ENCODE measurements around the gene CX3CR1.

Gene CX3CR1

DNA sequence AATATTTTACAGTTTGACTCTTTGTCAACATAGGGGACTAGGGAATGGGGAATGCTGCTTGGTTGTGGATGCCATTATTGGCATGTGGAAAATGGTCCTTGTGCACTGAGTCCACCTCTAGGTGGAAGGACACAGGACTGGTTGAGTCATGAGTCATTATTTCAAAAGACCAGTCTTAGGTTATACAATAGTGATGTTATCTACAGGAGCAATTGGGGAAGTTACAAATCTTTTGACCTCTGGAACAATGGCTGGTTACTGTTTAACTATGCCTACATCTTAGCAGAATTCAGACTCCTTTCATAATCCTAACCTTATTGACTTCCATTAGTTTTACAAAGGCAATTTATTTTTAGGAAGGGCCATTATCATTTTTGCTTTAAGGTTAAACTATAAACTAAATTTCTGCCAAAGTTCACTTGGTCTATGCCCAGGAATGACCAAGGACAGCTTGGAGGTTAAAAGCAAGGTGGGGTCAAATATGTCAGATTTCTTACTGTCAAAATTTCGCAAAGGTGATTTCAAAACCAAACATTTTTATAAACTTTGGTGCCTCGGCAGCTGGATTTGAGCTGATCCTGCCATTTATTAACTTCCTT, 37.8 kb upstream of the CX3CR1 start:
- Histone ChIP-seq H3K27me3 (ENCODE audit: control insufficient read depth, insufficient read depth, low read length) (no peaks in the 10 kb centered on the region), H3K27ac (ENCODE audit: low read depth, low read length) (no peak overlapping the region), H3K9ac (ENCODE audit: low read length) (no peak overlapping the region), H3K36me3 (ENCODE audit: control insufficient read depth, insufficient read depth, low read length) (no peaks in the 10 kb centered on the region), H3K9me3 (ENCODE audit: control insufficient read depth, insufficient read depth, low read depth, low read length) (peaks cover 13% of the 10 kb centered on the region), H3K4me3 (ENCODE audit: low read depth, low read length) (no peak overlapping the region), H3K4me1 (ENCODE audit: control insufficient read depth, insufficient read depth, low read length) (no peaks in the 10 kb centered on the region)

DNA sequence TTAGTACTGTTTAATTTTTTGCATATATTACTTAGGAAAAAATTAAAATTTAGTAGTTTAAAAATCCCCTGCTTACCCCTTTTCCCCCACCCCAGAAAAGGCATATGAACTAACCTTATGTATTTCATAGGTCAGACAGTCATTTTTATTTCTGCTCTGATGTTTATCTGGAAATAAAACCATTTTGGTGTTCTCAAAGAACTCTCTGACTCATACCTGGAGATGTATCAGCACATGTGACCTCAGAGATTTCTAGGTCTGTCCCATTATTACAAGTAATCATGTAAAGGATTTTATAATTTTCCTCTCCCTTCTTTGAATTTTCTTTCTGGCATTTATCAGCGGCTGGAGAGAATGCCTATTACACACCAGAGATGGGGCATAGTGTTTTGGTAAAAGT, 35.6 kb upstream of the CX3CR1 start:
- no peaks in the 10 kb centered on the region for H3K4me1 ChIP-seq (ENCODE audit: control insufficient read depth, insufficient read depth, low read length)
- peaks cover 13% of the 10 kb centered on the region for H3K9me3 ChIP-seq (ENCODE audit: control insufficient read depth, insufficient read depth, low read depth, low read length)
- H3K4me3 ChIP-seq (ENCODE audit: low read depth, low read length), result no peak overlapping the region
- no peaks in the 10 kb centered on the region for H3K36me3 ChIP-seq (ENCODE audit: control insufficient read depth, insufficient read depth, low read length)
- H3K27ac ChIP-seq (ENCODE audit: low read depth, low read length), result no peak overlapping the region
- H3K27me3 ChIP-seq (ENCODE audit: control insufficient read depth, insufficient read depth, low read length), result no peaks in the 10 kb centered on the region
- H3K9ac ChIP-seq (ENCODE audit: low read length), result no peak overlapping the region

DNA sequence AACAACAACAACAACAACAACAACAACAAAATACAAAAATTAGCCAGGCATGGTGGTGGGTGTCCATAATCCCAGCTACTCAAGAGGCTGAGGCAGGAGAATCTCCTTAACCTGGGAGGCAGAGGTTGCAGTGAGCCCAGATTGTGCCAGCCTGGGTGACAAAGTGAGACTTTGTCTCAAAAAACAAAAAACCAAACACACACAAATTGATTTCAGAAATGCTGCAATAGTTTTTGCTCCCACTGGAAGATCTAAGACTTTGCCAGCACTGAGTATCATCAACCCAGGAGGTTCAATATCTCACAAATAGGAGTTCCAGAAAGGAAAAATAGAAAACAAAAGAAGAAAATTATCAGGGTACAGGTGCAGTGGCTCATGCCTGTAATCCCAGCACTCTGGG, 33.5 kb upstream of the CX3CR1 start:
- H3K9ac ChIP-seq (ENCODE audit: low read length), result no peak overlapping the region
- H3K9me3 ChIP-seq (ENCODE audit: control insufficient read depth, insufficient read depth, low read depth, low read length), result peaks cover 13% of the 10 kb centered on the region
- H3K27me3 ChIP-seq (ENCODE audit: control insufficient read depth, insufficient read depth, low read length), result no peaks in the 10 kb centered on the region
- no peak overlapping the region for H3K4me3 ChIP-seq (ENCODE audit: low read depth, low read length)
- no peaks in the 10 kb centered on the region for H3K4me1 ChIP-seq (ENCODE audit: control insufficient read depth, insufficient read depth, low read length)
- H3K27ac ChIP-seq (ENCODE audit: low read depth, low read length), result no peak overlapping the region
- H3K36me3 ChIP-seq (ENCODE audit: control insufficient read depth, insufficient read depth, low read length), result no peaks in the 10 kb centered on the region

DNA sequence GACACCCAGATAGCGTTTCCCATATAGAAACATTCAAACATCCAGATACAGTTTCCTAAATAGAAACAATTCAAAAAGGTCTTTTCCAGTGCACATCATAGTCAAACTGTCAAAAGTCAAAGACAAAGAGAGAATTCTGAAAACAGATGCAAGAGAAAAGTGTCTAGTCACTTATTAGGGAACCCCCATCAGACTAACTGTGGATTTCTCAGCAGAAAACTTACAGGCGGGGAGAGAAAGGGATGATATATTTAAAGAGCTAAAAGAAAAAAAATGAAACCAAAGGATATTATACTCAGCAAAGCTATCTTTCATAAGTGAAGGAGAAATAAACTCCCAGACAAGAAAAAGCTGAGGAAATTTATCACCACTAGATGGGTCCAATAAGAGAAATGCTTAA, 22.3 kb upstream of the CX3CR1 start:
- Histone ChIP-seq H3K4me1 (ENCODE audit: control insufficient read depth, insufficient read depth, low read length) (no peaks in the 10 kb centered on the region), H3K27me3 (ENCODE audit: control insufficient read depth, insufficient read depth, low read length) (no peaks in the 10 kb centered on the region), H3K4me3 (ENCODE audit: low read depth, low read length) (no peak overlapping the region), H3K27ac (ENCODE audit: low read depth, low read length) (no peak overlapping the region), H3K36me3 (ENCODE audit: control insufficient read depth, insufficient read depth, low read length) (no peaks in the 10 kb centered on the region), H3K9me3 (ENCODE audit: control insufficient read depth, insufficient read depth, low read depth, low read length) (peaks cover 21% of the 10 kb centered on the region), H3K9ac (ENCODE audit: low read length) (no peak overlapping the region)

DNA sequence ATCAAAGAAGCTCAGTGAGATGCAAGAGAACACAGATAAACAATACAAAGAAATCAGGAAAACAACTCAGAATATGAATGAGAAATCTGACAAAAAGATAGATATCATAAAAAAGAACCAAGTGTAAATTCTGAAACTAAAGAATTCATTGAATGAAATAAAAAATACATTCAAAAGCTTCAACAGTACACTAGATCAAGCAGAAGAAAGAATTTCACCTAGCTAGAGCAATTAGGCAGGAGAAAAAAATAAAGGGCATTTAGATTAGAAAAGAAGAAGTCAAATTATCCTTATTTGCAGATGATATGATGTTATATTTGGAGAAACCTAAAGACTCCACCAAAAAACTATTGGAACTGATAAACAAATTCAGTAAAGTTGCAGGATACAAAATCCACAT, 19.4 kb upstream of the CX3CR1 start:
- no peaks in the 10 kb centered on the region for H3K27me3 ChIP-seq (ENCODE audit: control insufficient read depth, insufficient read depth, low read length)
- H3K27ac ChIP-seq (ENCODE audit: low read depth, low read length), result no peak overlapping the region
- H3K4me1 ChIP-seq (ENCODE audit: control insufficient read depth, insufficient read depth, low read length), result no peaks in the 10 kb centered on the region
- no peak overlapping the region for H3K4me3 ChIP-seq (ENCODE audit: low read depth, low read length)
- H3K9me3 ChIP-seq (ENCODE audit: control insufficient read depth, insufficient read depth, low read depth, low read length), result peaks cover 14% of the 10 kb centered on the region
- H3K9ac ChIP-seq (ENCODE audit: low read length), result no peak overlapping the region
- H3K36me3 ChIP-seq (ENCODE audit: control insufficient read depth, insufficient read depth, low read length), result no peaks in the 10 kb centered on the region

GRCh38 chr3:39296197-39297077, 16.6 kb upstream of the CX3CR1 start:
- no peaks in the 10 kb centered on the region for H3K27me3 ChIP-seq (ENCODE audit: control insufficient read depth, insufficient read depth, low read length)
- peaks cover 2% of the 10 kb centered on the region; the same call in 1 of the 2 replicates for H3K4me1 ChIP-seq (ENCODE audit: control insufficient read depth, insufficient read depth, low read length)
- no peak overlapping the region for H3K4me3 ChIP-seq (ENCODE audit: low read depth, low read length)
- no peak overlapping the region for H3K27ac ChIP-seq (ENCODE audit: low read depth, low read length)
- H3K36me3 ChIP-seq (ENCODE audit: control insufficient read depth, insufficient read depth, low read length), result no peaks in the 10 kb centered on the region
- H3K9me3 ChIP-seq (ENCODE audit: control insufficient read depth, insufficient read depth, low read depth, low read length), result 0 out of 2 replicates have a peak, but pooled peaks cover 3% of the 10 kb centered on the region
- no peak overlapping the region for H3K9ac ChIP-seq (ENCODE audit: low read length)

GRCh38 chr3:39295184-39295775, 15.4 kb upstream of the CX3CR1 start:
- no peaks in the 10 kb centered on the region for H3K27me3 ChIP-seq (ENCODE audit: control insufficient read depth, insufficient read depth, low read length)
- H3K9ac ChIP-seq (ENCODE audit: low read length), result no peak overlapping the region
- 0 out of 2 replicates have a peak, but pooled peaks cover 3% of the 10 kb centered on the region for H3K9me3 ChIP-seq (ENCODE audit: control insufficient read depth, insufficient read depth, low read depth, low read length)
- peaks cover 2% of the 10 kb centered on the region; the same call in 1 of the 2 replicates for H3K4me1 ChIP-seq (ENCODE audit: control insufficient read depth, insufficient read depth, low read length)
- no peak overlapping the region for H3K4me3 ChIP-seq (ENCODE audit: low read depth, low read length)
- H3K36me3 ChIP-seq (ENCODE audit: control insufficient read depth, insufficient read depth, low read length), result no peaks in the 10 kb centered on the region
- H3K27ac ChIP-seq (ENCODE audit: low read depth, low read length), result no peak overlapping the region

DNA sequence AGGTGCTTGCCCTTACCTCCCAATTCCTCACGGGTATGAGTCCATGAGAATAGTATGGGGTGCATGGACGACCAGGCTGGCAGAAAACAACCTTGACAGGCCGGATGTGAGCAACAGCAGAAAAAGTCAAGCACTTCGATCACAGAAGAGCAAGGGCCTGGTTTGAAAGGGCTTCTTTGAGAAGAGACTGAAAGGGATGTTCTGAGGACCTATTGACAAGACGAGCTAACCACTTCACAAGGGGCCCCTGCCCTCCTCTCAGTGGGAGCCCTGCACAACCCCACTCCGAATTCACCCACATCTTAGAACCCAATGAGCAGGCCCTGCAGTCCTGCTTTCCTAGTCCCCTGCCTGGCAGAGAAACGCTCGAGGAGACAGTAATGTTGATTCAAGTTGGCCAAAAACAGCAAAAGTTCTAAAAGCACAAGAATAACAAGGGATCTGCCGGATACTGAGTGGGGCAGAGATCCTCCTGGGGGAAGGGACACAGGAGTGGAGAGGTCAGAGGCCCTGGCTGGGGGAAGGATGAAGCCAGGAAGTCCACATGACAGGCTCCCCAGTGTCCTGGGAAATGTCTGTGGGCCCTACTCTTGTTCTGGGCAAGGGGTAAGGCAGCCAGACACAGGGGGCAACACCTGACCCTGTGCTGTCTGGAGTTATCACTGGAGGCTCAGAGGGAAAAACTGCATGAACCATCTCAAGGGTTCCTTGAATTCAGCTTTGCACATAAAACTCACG, 14.8 kb upstream of the CX3CR1 start:
- H3K27ac ChIP-seq (ENCODE audit: low read depth, low read length), result no peak overlapping the region
- no peak overlapping the region for H3K4me3 ChIP-seq (ENCODE audit: low read depth, low read length)
- peaks cover 2% of the 10 kb centered on the region; the same call in 1 of the 2 replicates for H3K4me1 ChIP-seq (ENCODE audit: control insufficient read depth, insufficient read depth, low read length)
- H3K27me3 ChIP-seq (ENCODE audit: control insufficient read depth, insufficient read depth, low read length), result no peaks in the 10 kb centered on the region
- H3K9me3 ChIP-seq (ENCODE audit: control insufficient read depth, insufficient read depth, low read depth, low read length), result 0 out of 2 replicates have a peak, but pooled peaks cover 3% of the 10 kb centered on the region
- H3K9ac ChIP-seq (ENCODE audit: low read length), result no peak overlapping the region
- H3K36me3 ChIP-seq (ENCODE audit: control insufficient read depth, insufficient read depth, low read length), result no peaks in the 10 kb centered on the region

GRCh38 chr3:39292961-39293360, 13.1 kb upstream of the CX3CR1 start:
- Histone ChIP-seq H3K9ac (ENCODE audit: low read length) (no peak overlapping the region), H3K4me1 (ENCODE audit: control insufficient read depth, insufficient read depth, low read length) (peaks cover 2% of the 10 kb centered on the region; the same call in 1 of the 2 replicates), H3K4me3 (ENCODE audit: low read depth, low read length) (no peak overlapping the region), H3K9me3 (ENCODE audit: control insufficient read depth, insufficient read depth, low read depth, low read length) (no peaks in the 10 kb centered on the region), H3K36me3 (ENCODE audit: control insufficient read depth, insufficient read depth, low read length) (no peaks in the 10 kb centered on the region), H3K27ac (ENCODE audit: low read depth, low read length) (no peak overlapping the region), H3K27me3 (ENCODE audit: control insufficient read depth, insufficient read depth, low read length) (no peaks in the 10 kb centered on the region)

DNA sequence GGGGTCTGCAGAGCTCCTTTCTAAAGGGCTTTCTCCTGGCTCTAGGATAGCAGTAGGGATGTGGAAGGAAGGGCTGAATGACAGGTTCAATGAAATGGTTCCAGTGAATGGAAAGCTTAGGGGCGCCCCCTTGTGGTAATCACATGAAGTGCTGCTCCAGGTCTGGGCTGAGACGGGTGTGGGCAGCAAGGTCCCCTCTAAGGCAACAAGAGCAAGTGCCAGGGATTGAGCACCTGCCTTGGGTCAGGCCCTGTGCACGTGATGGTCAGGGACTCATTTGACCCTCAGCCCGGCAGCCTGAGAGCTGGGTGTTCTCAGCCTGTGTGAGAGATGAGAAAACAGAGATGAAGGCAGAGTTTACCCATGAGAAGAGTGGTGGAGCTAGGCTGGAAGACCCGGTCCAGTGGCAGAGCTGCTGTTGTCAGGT, 12.1 kb upstream of the CX3CR1 start:
- no peak overlapping the region for H3K27ac ChIP-seq (ENCODE audit: low read depth, low read length)

More for the DNA sequence above, 12.1 kb upstream of the CX3CR1 start:
- Histone ChIP-seq H3K4me3 (ENCODE audit: low read depth, low read length) (no peak overlapping the region), H3K36me3 (ENCODE audit: control insufficient read depth, insufficient read depth, low read length) (no peaks in the 10 kb centered on the region), H3K4me1 (ENCODE audit: control insufficient read depth, insufficient read depth, low read length) (peaks cover 2% of the 10 kb centered on the region; the same call in 1 of the 2 replicates), H3K27me3 (ENCODE audit: control insufficient read depth, insufficient read depth, low read length) (no peaks in the 10 kb centered on the region), H3K9ac (ENCODE audit: low read length) (no peak overlapping the region), H3K9me3 (ENCODE audit: control insufficient read depth, insufficient read depth, low read depth, low read length) (no peaks in the 10 kb centered on the region)
